ENCODE data around the gene KCNIP4.

KCNIP4 gene

DNA sequence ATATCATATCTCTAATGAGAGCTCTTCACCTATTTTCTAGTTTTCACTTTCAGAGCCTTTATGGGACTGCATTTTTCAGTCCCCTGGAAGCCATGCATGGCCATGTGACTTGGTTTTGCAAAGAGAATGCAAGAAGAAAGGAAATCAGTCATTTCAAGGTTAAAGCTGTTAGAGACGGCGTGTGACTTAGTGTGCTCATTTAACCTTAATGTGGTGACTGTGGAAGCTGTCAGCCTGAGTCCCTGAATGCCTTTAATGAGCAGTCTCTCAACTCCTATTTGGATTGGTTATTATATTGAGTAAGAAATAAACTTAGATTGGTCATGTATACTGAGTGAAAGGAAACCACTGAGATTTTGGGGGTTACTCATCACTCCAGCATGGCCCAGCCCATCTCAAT is 212.7 kb downstream of the KCNIP4 start:
- Histone ChIP-seq H3K4me3 (ENCODE audit: low read depth in 1 of 2, low read length in 1 of 2) (no peak overlapping the region), H3K9me3 (no peaks in the 10 kb centered on the region), H3K27ac (no peak overlapping the region), H3K27me3 (no peaks in the 10 kb centered on the region), H3K36me3 (no peaks in the 10 kb centered on the region), H3K4me1 (ENCODE audit: control insufficient read depth in 1 of 2, insufficient read depth in 1 of 2, low read depth in 1 of 2, low read length in 1 of 2) (no peaks in the 10 kb centered on the region)
- TF ChIP-seq, protein P1, sequence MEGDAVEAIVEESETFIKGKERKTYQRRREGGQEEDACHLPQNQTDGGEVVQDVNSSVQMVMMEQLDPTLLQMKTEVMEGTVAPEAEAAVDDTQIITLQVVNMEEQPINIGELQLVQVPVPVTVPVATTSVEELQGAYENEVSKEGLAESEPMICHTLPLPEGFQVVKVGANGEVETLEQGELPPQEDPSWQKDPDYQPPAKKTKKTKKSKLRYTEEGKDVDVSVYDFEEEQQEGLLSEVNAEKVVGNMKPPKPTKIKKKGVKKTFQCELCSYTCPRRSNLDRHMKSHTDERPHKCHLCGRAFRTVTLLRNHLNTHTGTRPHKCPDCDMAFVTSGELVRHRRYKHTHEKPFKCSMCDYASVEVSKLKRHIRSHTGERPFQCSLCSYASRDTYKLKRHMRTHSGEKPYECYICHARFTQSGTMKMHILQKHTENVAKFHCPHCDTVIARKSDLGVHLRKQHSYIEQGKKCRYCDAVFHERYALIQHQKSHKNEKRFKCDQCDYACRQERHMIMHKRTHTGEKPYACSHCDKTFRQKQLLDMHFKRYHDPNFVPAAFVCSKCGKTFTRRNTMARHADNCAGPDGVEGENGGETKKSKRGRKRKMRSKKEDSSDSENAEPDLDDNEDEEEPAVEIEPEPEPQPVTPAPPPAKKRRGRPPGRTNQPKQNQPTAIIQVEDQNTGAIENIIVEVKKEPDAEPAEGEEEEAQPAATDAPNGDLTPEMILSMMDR (IDR thresholded peaks at IDR 0.05): no peak

DNA sequence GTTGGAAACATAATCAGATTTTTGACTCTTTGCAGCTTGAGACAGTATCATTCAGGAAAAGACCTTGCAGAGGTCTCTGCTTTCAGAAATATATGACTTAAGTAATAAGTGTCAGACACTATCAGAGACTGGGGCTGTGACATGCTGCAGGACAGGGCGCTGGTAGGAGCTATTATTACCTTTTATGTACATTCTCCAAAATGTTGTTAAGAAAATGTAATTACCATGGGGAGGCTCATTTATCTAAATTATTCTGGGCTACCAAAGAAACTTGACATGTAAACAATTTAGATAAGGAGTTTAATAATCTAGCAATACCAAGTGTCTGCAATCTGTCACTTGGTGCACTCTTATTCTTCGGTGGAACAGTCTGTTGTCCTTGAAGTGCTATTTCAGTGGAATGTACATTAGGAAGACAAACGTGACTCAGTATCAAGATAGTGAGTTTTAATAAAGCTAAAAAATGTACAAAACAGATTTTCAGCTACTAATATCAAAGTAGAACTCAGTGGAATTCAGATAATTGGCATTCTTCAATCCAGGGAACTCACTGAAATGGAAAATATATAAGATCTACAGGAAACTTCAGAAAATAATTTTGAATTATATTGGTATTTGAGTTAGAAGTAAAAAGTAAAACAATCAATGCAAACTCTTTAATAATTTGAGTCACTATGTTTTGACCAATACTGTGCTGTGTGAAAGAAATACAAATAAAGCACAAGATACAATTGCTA is 214.5 kb downstream of the KCNIP4 start:
- Histone ChIP-seq H3K9me3 (no peaks in the 10 kb centered on the region), H3K4me3 (ENCODE audit: low read depth in 1 of 2, low read length in 1 of 2) (no peak overlapping the region), H3K4me1 (ENCODE audit: control insufficient read depth in 1 of 2, insufficient read depth in 1 of 2, low read depth in 1 of 2, low read length in 1 of 2) (no peaks in the 10 kb centered on the region), H3K27me3 (no peaks in the 10 kb centered on the region), H3K27ac (no peak overlapping the region), H3K36me3 (no peaks in the 10 kb centered on the region)
- TF ChIP-seq, protein P1 (IDR thresholded peaks at IDR 0.05): no peak

DNA sequence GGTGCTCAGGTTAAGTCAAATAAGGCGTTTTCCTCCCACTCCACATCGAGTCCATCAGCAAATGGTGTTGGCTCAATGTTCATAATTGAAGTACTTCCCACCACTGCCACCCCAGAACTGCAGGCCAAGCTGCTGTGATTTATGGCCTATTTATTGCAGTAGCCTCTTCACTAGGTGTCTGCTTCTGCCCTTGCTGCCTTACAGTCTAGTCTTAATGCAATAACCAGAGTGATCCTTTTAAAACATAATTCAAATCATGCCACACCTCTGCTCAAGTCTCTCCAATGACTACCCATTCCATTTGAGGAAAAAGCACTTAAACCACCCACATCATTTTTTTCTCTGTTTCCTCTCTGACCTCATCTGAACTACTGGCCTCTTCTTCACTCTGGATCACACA is 220.3 kb downstream of the KCNIP4 start:
- Histone ChIP-seq H3K4me1 (ENCODE audit: control insufficient read depth in 1 of 2, insufficient read depth in 1 of 2, low read depth in 1 of 2, low read length in 1 of 2) (no peaks in the 10 kb centered on the region), H3K36me3 (no peaks in the 10 kb centered on the region), H3K27me3 (no peaks in the 10 kb centered on the region), H3K4me3 (ENCODE audit: low read depth in 1 of 2, low read length in 1 of 2) (no peak overlapping the region), H3K9me3 (no peaks in the 10 kb centered on the region), H3K27ac (no peak overlapping the region)
- TF ChIP-seq, protein P1 (IDR thresholded peaks at IDR 0.05): no peak

DNA sequence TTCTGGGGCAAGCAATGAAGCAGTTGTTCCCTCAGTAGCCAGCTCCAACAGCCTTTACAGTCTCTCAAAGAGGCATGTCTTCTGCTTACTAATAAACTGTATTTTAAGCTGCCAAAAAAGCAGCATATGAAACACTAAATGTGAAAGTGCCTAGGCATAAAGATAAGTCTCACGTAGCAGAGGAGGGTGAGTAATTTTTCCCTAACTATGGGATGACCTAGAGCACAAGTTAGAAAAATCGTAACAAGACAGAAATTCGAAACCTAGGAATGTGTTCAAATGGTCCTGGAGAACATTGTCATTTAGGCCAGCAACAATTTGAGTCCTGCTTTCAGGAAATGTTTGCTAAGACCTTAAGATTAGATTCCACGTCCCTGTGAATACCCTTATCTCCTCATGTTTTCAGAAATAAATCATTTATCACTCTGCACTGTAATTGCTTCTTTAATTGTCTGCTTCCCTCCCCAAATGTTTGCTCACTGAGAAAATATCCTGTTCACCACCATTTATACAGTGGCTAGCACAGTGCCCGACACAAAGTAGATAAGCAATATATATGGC is 222.2 kb downstream of the KCNIP4 start:
- TF ChIP-seq, protein P1 (IDR thresholded peaks at IDR 0.05): no peak
- no peaks in the 10 kb centered on the region for H3K4me1 ChIP-seq (ENCODE audit: control insufficient read depth in 1 of 2, insufficient read depth in 1 of 2, low read depth in 1 of 2, low read length in 1 of 2)
- H3K36me3 ChIP-seq: no peaks in the 10 kb centered on the region
- H3K9me3 ChIP-seq: no peaks in the 10 kb centered on the region
- no peak overlapping the region for H3K4me3 ChIP-seq (ENCODE audit: low read depth in 1 of 2, low read length in 1 of 2)
- H3K27ac ChIP-seq: no peak overlapping the region
- H3K27me3 ChIP-seq: no peaks in the 10 kb centered on the region

DNA sequence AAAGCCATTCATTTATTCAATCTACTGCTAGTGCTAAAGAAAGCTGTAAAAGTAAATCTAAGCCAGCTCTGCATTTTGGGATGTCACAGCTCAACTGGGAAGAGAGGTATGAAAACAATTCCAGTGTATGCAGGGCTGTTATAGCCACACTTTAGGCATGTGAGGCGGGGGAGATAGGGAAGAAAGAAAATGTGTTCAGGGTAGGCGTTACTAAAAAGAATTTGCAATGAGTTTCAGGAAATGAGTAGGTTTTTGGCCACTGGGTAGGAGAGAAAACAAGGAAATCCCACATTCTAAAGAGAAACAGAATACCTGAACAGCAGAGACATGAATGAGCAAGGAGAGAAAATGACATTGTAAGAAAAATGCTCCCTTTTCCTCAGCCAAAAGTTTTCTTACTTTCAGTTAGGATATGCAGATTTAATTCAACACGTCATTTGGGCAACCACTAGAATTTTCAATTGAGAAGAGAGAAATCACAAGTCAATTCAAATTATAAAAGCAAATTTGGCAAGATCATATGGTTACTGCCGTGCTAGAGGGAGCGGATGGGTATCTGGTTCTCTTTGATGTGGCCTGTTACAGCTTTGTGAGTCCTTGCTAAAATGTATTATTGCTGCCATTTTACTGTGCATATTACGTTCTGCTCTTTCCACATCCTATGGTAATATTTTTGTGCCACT is 226.3 kb downstream of the KCNIP4 start:
- Histone ChIP-seq H3K4me3 (ENCODE audit: low read depth in 1 of 2, low read length in 1 of 2) (no peak overlapping the region), H3K27me3 (no peaks in the 10 kb centered on the region), H3K36me3 (no peaks in the 10 kb centered on the region), H3K4me1 (ENCODE audit: control insufficient read depth in 1 of 2, insufficient read depth in 1 of 2, low read depth in 1 of 2, low read length in 1 of 2) (no peaks in the 10 kb centered on the region), H3K27ac (no peak overlapping the region), H3K9me3 (no peaks in the 10 kb centered on the region)
- TF ChIP-seq, protein P1 (IDR thresholded peaks at IDR 0.05): no peak

All from neutrophil (primary cell).